Immature natural killer cell (primary cell): ENCODE data around the gene BOLA3. TPM values are rescaled to one million over a fixed set of nuclear protein-coding genes. Genes with fewer than 3 reads are reported as not detected.
A peak's percentile ranks its signal among the peaks of the same experiment; 100 is the strongest.
"Not testable (repeated sequence)": the region's sequence is repeated elsewhere in the genome, so short reads cannot be mapped to it uniquely, and the experiment has no call there.

Experiments
- DNase-seq, 3 donors: peaks; one replicate each; pipeline ENCODE4 v3.0.0; 2022; ENCODE audit warnings: mixed read lengths in 1 of 3
- H3K27ac Mint-ChIP-seq, 6 donors: one replicate each; pipeline ENCODE4 v1.8.0; 2020; ENCODE audit warnings: mixed read lengths in 6 of 6, mild to moderate bottlenecking in 5 of 6, inconsistent platforms in 4 of 6, moderate library complexity in 3 of 6
- H3K27me3 Mint-ChIP-seq, 3 donors: one replicate each; pipeline ENCODE4 v1.8.0; 2020 to 2021; ENCODE audit warnings: low read depth in 3 of 3, mild to moderate bottlenecking in 3 of 3, mixed read lengths in 3 of 3, moderate library complexity in 3 of 3, inconsistent platforms in 1 of 3
- H3K36me3 Mint-ChIP-seq, 3 donors: one replicate each; pipeline ENCODE4 v1.8.0; 2020; ENCODE audit warnings: mixed read lengths in 3 of 3, inconsistent platforms in 2 of 3, mild to moderate bottlenecking in 2 of 3
- H3K4me1 Mint-ChIP-seq, 2 donors: one replicate each; pipeline ENCODE4 v1.8.0; 2020; ENCODE audit warnings: inconsistent platforms in 2 of 2, mild to moderate bottlenecking in 2 of 2, mixed read lengths in 2 of 2, moderate library complexity in 1 of 2
- H3K4me3 Mint-ChIP-seq, 5 donors: one replicate each; pipeline ENCODE4 v1.8.0; 2020; ENCODE audit warnings: mild to moderate bottlenecking in 5 of 5, mixed read lengths in 5 of 5, inconsistent platforms in 3 of 5, moderate library complexity in 3 of 5
- H3K9me3 Mint-ChIP-seq, 6 donors: one replicate each; pipeline ENCODE4 v1.8.0; 2020; ENCODE audit warnings: mild to moderate bottlenecking in 6 of 6, mixed read lengths in 6 of 6, inconsistent platforms in 4 of 6, moderate library complexity in 3 of 6
- polyA plus RNA-seq, 3 donors: library from polyadenylated mRNA; unstranded; fragments of 300-500 nt; fragmentation: Illumina TruSeq; gene quantifications; one replicate each; pipeline ENCODE4 v1.2.3, GENCODE V29; 2021

Gene BOLA3
- polyA plus RNA-seq, 3 donors from 2014 or later = 36.7 to 64.7 (median 57.8) TPM

- Mint-ChIP-seq H3K4me3 (no peak overlapping the region), H3K27ac (peak overlapping the region in 1 of 6 donors; percentile 40), H3K9me3 (no peaks in the 10 kb centered on the region), H3K4me1 (no peaks in the 10 kb centered on the region), H3K27me3 (peaks cover 0 to 2% (median 0%) of the 10 kb centered on the region in 3 donors), H3K36me3 (peaks cover 10 to 28% (median 19%) of the 10 kb centered on the region in 3 donors)
- DNase-seq = no peak
Observed at GRCh38 chr2:74137651-74138599, 9.8 kb downstream of the BOLA3 start.

DNA sequence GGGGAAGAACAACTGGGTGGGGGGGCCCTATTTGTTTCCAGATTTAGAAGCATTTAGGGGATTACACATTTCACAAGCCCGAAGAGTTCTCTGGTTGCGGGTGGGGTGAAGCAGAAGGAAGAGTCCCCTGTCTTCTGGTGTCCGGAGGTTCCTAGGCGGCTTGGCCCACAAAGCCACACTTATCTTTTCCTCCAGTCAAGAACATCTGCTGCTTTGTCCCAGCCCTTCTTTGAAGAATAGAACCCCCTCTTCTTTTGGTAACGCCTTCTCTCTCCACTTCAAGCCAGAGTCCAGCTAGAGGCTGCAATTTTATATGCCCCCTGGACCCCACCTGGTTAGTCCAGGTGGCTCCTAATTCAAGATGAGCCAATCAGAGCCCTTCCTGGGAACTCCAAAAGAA lies 15.8 kb downstream of the BOLA3 start:
- DNase-seq = no peak

GRCh38 chr2:74130211-74130995 lies 17.3 kb downstream of the BOLA3 start:
- no peak overlapping the region for H3K27ac Mint-ChIP-seq
- DNase-seq = no peak
- no peak overlapping the region for H3K4me3 Mint-ChIP-seq
- H3K36me3 Mint-ChIP-seq = peaks cover 10 to 23% (median 19%) of the 10 kb centered on the region in 3 donors
- peaks cover 4 to 13% (median 5%) of the 10 kb centered on the region in 3 donors for H3K27me3 Mint-ChIP-seq
- no peaks in the 10 kb centered on the region for H3K4me1 Mint-ChIP-seq
- no peaks in the 10 kb centered on the region for H3K9me3 Mint-ChIP-seq

More for the DNA sequence above, 15.8 kb downstream of the BOLA3 start:
- H3K27ac Mint-ChIP-seq = no peak overlapping the region
- no peaks in the 10 kb centered on the region for H3K4me1 Mint-ChIP-seq
- no peak overlapping the region for H3K4me3 Mint-ChIP-seq
- H3K36me3 Mint-ChIP-seq = peaks cover 10 to 23% (median 19%) of the 10 kb centered on the region in 3 donors
- H3K27me3 Mint-ChIP-seq = peaks cover 4 to 13% (median 5%) of the 10 kb centered on the region in 3 donors
- no peaks in the 10 kb centered on the region for H3K9me3 Mint-ChIP-seq

GRCh38 chr2:74128206-74128605 lies 19.5 kb downstream of the BOLA3 start:
- Mint-ChIP-seq H3K4me1 (no peaks in the 10 kb centered on the region), H3K36me3 (peaks cover 3 to 7% (median 3%) of the 10 kb centered on the region in 3 donors), H3K27me3 (peaks cover 4 to 13% (median 5%) of the 10 kb centered on the region in 3 donors), H3K9me3 (peaks cover 0 to 2% (median 0%) of the 10 kb centered on the region in 6 donors), H3K4me3 (no peak overlapping the region), H3K27ac (no peak overlapping the region)
- DNase-seq = no peak

DNA sequence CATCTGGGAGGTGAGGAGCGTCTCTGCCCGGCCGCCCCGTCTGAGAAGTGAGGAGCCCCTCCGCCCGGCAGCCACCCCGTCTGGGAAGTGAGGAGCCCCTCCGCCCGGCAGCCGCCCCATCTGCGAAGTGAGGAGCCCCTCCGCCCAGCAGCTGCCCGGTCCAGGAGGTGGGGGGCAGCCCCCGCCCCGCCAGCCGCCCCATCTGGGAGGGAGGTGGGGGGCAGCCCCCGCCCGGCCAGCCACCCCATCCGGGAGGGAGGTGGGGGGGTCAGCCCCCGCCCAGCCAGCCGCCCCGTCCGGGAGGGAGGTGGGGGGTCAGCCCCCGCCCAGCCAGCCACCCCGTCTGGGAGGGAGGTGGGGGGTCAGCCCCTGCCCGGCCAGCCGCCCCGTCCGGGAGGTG lies 23.8 kb downstream of the BOLA3 start:
- not testable (repeated sequence) for H3K27me3 Mint-ChIP-seq, H3K36me3 Mint-ChIP-seq, DNase-seq, H3K4me3 Mint-ChIP-seq, H3K27ac Mint-ChIP-seq
- Mint-ChIP-seq H3K4me1 (peaks cover 11 to 14% of the 10 kb centered on the region in 2 donors), H3K9me3 (peaks cover 0 to 24% (median 9%) of the 10 kb centered on the region in 6 donors)

DNA sequence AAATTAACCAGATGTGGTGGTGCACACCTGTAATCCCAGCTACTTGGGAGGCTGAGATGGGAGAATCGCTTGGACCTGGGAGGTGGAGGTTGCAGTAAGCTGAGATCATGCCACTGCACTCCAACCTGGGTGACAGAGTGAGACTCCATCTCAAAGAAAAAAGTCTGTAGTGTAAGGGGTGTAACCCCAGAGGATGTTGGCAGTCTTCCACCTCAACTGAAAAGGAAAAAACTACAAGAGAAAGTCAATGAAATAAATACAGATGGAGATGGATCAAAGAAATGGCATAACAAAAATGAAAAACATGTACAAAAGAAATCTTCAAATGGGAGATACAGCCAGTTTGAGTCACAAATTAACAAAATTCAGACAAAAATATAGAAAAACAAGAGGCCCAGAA lies 25.9 kb downstream of the BOLA3 start:
- DNase-seq, H3K36me3 Mint-ChIP-seq, H3K27me3 Mint-ChIP-seq, H3K27ac Mint-ChIP-seq: not testable (repeated sequence)
- Mint-ChIP-seq H3K4me1 (peaks cover 11 to 14% of the 10 kb centered on the region in 2 donors), H3K4me3 (peak overlapping the region in 4 of 5 donors; percentile 33 to 92 (median 48)), H3K9me3 (peaks cover 0 to 24% (median 9%) of the 10 kb centered on the region in 6 donors)

DNA sequence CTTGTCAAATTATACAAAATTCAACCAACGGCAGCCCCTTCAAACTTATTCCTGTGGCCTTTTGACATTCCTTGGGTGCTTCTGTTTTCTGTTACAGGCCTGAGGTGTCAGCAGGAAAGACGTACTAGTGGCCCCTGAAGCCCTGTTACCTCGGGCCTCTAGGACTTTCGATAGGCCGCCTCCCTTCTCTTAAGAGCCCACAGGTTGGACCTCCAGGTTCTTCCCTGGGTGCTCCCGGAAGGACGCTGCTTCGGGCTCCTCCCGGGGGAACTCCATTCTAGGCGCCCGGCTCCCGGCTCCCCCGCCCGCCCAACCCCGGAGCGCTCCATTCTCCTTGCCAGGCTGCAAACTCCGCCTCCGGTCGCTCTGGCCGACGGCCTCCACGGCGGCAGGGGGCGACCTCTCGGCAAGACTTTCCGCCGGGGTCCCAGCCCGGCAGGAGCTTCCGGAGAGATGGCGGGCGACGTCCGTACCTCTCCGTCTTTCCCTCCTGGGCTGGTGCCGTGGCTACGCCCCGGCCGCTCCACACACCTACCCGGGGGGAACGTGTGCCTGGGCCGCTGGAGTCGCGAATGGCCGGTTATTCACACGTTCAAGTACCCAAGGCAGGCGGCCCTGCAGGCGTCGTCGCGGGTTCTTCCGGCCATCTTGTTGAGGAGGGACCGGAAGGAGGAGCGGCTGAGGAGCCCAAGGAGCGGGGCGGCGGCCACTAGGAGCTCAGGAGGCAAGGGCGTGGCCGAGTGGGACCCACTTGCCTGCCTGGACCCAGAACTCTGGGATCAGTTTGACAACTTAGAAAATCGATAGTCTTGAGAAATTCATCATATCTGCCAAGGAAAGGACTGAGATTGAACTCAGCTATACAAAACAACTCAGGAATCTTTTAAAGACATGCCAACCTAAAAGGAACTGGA lies 27.5 kb downstream of the BOLA3 start:
- Mint-ChIP-seq H3K27me3 (peaks cover 4 to 5% (median 5%) of the 10 kb centered on the region in 3 donors), H3K4me1 (peaks cover 11 to 14% of the 10 kb centered on the region in 2 donors), H3K4me3 (peak overlapping the region; percentile 86 to 92 (median 90)), H3K36me3 (peaks cover 4 to 6% (median 5%) of the 10 kb centered on the region in 3 donors), H3K27ac (peak overlapping the region; percentile 83 to 96 (median 90)), H3K9me3 (peaks cover 0 to 24% (median 9%) of the 10 kb centered on the region in 6 donors)
- peak; percentile 77 to 83 (median 83) for DNase-seq

GRCh38 chr2:74119339-74119738 lies 28.4 kb downstream of the BOLA3 start:
- peak overlapping the region in 1 of 6 donors; percentile 83 for H3K27ac Mint-ChIP-seq
- H3K36me3 Mint-ChIP-seq = peaks cover 4 to 6% (median 5%) of the 10 kb centered on the region in 3 donors
- peaks cover 11 to 14% of the 10 kb centered on the region in 2 donors for H3K4me1 Mint-ChIP-seq
- H3K9me3 Mint-ChIP-seq = peaks cover 0 to 24% (median 9%) of the 10 kb centered on the region in 6 donors
- no peak for DNase-seq
- peak overlapping the region in 1 of 5 donors; percentile 92 for H3K4me3 Mint-ChIP-seq
- peaks cover 5 to 6% (median 5%) of the 10 kb centered on the region in 3 donors for H3K27me3 Mint-ChIP-seq

DNA sequence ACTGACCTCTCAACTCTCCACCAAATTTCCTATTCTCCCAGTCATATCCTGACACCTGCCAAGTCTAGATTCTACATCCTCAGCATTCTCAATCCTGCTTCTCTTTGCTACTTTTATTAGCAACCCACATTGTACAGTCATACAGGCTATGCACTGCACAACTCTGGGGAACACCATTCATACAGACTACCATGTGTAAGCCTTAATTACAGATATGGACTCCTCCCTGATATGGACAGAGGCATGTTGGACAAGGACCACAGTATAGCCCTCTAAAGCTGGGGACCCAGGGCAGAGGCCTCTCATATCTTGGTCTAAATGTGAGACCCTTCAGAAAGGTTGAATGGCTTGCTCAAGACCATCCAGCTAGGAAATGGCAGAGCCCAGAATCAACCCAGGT lies 36.3 kb downstream of the BOLA3 start:
- DNase-seq = no peak
- Mint-ChIP-seq H3K27me3 (peaks cover 0 to 9% (median 5%) of the 10 kb centered on the region in 3 donors), H3K27ac (no peak overlapping the region), H3K4me1 (no peaks in the 10 kb centered on the region), H3K9me3 (no peaks in the 10 kb centered on the region), H3K4me3 (no peak overlapping the region), H3K36me3 (peaks cover 0 to 11% (median 0%) of the 10 kb centered on the region in 3 donors)

DNA sequence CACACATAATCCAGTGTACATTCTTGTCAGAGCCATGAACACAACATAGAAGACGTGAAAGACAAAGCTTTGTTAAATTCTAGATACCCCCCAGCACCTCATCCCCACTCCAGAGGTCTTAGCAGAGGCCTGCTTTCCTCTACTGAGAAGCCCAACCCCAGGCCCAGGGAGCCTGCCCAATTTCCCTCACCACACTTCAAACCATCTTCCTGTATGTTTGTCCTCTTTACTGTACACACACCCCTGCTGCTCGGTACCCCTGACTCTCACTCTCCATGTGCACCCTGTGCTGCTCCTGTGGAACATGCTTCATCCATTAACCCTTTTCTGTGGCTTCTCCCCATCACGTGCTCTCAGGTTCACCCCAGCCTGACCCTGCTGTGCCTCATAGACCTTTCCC lies 37.2 kb downstream of the BOLA3 start:
- Mint-ChIP-seq H3K4me1 (peaks cover 0 to 2% of the 10 kb centered on the region in 2 donors), H3K36me3 (peaks cover 0 to 11% (median 3%) of the 10 kb centered on the region in 3 donors), H3K4me3 (no peak overlapping the region), H3K27ac (peak overlapping the region in 2 of 6 donors; percentile 28 to 83), H3K9me3 (no peaks in the 10 kb centered on the region), H3K27me3 (peaks cover 0 to 9% (median 5%) of the 10 kb centered on the region in 3 donors)
- DNase-seq = no peak

GRCh38 chr2:74109551-74109950 lies 38.2 kb downstream of the BOLA3 start:
- Mint-ChIP-seq H3K4me3 (no peak overlapping the region), H3K4me1 (peaks cover 4 to 6% of the 10 kb centered on the region in 2 donors), H3K27me3 (peaks cover 0 to 7% (median 3%) of the 10 kb centered on the region in 3 donors), H3K36me3 (peaks cover 0 to 15% (median 3%) of the 10 kb centered on the region in 3 donors), H3K9me3 (no peaks in the 10 kb centered on the region), H3K27ac (peak overlapping the region in 1 of 6 donors; percentile 14)
- DNase-seq = no peak

DNA sequence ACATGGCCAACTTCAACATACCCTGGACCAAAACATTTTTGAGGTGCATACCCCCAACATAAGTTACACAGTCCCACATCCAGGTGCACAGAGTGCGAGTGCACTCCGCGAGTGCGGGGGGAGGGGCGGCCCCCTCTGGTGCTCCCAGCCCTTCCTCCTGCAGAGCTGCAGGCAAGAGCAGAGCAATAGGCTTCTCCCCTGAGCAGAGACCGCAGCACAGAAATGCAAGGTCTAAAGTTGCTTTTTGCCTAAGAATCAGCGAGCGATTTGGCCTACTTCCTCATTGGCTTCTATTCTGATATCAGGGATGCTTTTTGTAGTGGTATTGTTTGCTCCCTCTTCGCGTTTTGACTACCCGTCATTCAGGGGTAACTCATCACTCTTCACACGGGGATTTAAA lies 40.6 kb downstream of the BOLA3 start:
- Mint-ChIP-seq H3K27me3 (peaks cover 0 to 7% (median 7%) of the 10 kb centered on the region in 3 donors), H3K9me3 (no peaks in the 10 kb centered on the region), H3K4me3 (no peak overlapping the region), H3K36me3 (peaks cover 1 to 10% (median 7%) of the 10 kb centered on the region in 3 donors), H3K27ac (peak overlapping the region in 1 of 6 donors; percentile 15), H3K4me1 (peaks cover 15 to 28% of the 10 kb centered on the region in 2 donors)
- no peak for DNase-seq
